Adipocyte (in vitro differentiated cells): ENCODE data around the gene EDDM3A.
"Not testable (repeated sequence)": the region's sequence is repeated elsewhere in the genome, so short reads cannot be mapped to it uniquely, and the experiment has no call there.

Source experiments
- DNase-seq: peaks from one replicate; pipeline ENCODE4 v3.0.0-alpha.2; 2015; ENCODE audit warnings: low read depth
- H3K27me3 ChIP-seq: replicated peaks from 2 replicates; pipeline ENCODE4 v1.7.0; 2013; ENCODE audit warnings: mild to moderate bottlenecking, low read length, moderate library complexity; ENCODE audit not compliant: control insufficient read depth, insufficient read depth
- H3K36me3 ChIP-seq: 2 replicates; pipeline ENCODE4 v1.7.0; 2013; ENCODE audit warnings: low read length, mild to moderate bottlenecking, moderate library complexity; ENCODE audit not compliant: control insufficient read depth, insufficient read depth, severe bottlenecking
- H3K4me1 ChIP-seq: 2 replicates; pipeline ENCODE4 v1.7.0; 2013; ENCODE audit warnings: mild to moderate bottlenecking, low read length, moderate library complexity; ENCODE audit not compliant: control insufficient read depth, insufficient read depth
- H3K4me3 ChIP-seq: 2 replicates; pipeline ENCODE4 v1.7.0; 2013; ENCODE audit warnings: mild to moderate bottlenecking, low read length, moderate library complexity
- H3K9ac ChIP-seq: 2 replicates; pipeline ENCODE4 v1.7.0; 2013; ENCODE audit warnings: mild to moderate bottlenecking, low read length, moderate library complexity
- H3K9me3 ChIP-seq: 2 replicates; pipeline ENCODE4 v1.7.0; 2013; ENCODE audit warnings: mild to moderate bottlenecking, low read length, moderate library complexity; ENCODE audit not compliant: control insufficient read depth

Gene EDDM3A, protein sequence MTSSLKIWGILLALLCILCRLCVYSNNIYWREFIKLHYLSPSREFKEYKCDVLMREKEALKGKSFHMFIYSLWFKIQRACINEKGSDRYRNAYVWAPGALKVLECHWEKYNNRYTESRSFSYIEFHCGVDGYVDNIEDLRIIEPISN

DNA sequence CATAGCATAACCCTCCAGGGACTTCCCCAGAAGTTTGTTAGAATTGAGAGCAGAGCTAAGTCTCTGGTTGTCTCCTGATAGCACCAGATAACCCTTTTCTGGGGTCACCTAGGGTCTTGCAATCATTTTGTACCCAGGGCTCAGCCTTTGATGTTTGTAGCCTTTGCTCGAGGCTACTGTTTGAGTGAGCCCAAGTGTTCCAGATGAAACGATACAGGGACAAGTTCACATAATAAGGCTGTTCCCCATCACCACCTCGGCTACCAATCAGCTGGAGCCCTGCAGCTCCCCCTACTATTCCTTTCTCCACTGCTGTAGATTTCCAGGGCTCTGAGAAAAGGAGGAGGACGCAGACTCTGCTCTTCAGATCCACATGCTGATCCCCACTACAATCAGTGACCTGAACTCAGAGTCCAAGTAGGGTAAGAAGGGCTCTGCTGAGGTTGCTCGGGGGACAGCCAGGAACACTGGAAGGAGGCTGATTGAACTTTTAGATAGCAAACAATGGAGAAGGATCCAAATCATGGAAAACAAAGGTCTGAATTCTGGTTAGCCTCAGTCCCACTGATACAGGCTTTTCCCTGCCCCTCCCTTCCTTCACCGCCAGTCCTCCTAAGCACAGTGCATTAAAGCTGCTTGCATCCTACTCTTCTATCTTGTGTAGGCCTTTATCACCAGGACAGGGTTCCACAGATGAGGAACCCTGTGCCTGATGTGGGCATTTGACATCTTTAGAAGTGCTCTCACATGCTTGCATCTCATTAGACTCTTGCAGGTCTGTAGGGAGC lies at the start of gene EDDM3A:
TSS of gene EDDM3A (plus strand) at position 317 of the 788 bp plus-strand sequence. CDS start 1,694 bp downstream, outside the sequence.
- no peak for DNase-seq
- Histone ChIP-seq H3K27me3 (peaks cover 16% of the 10 kb centered on the region), H3K4me1 (no peaks in the 10 kb centered on the region), H3K36me3 (no peaks in the 10 kb centered on the region), H3K9me3 (peaks cover 3% of the 10 kb centered on the region), H3K9ac (no peak within 1 kb of the TSS), H3K4me3 (no peak within 1 kb of the TSS)

- DNase-seq = no peak
- no peaks in the 10 kb centered on the region for H3K27me3 ChIP-seq
- peaks cover under 1% of the 10 kb centered on the region for H3K4me1 ChIP-seq
- peaks cover 22% of the 10 kb centered on the region for H3K36me3 ChIP-seq
- no peaks in the 10 kb centered on the region for H3K9me3 ChIP-seq
- H3K9ac ChIP-seq = no peak overlapping the region
- H3K4me3 ChIP-seq = no peak overlapping the region
These were observed 48.9 kb upstream of the EDDM3A start for GRCh38 chr14:20696764-20697163.

- H3K4me1 ChIP-seq = no peaks in the 10 kb centered on the region
- H3K9ac ChIP-seq = no peak overlapping the region
- no peaks in the 10 kb centered on the region for H3K27me3 ChIP-seq
- DNase-seq = peak; percentile 75
- H3K4me3 ChIP-seq = no peak overlapping the region
- peaks cover 22% of the 10 kb centered on the region for H3K36me3 ChIP-seq
- H3K9me3 ChIP-seq = no peaks in the 10 kb centered on the region
These were observed 48.2 kb upstream of the EDDM3A start for GRCh38 chr14:20697273-20698017.

GRCh38 chr14:20698018-20698329 lies 47.7 kb upstream of the EDDM3A start:
- Histone ChIP-seq H3K4me1 (no peaks in the 10 kb centered on the region), H3K36me3 (peaks cover 22% of the 10 kb centered on the region), H3K4me3 (no peak overlapping the region), H3K27me3 (no peaks in the 10 kb centered on the region), H3K9me3 (no peaks in the 10 kb centered on the region), H3K9ac (no peak overlapping the region)
- no peak for DNase-seq

GRCh38 chr14:20698934-20699333 lies 46.8 kb upstream of the EDDM3A start:
- H3K27me3 ChIP-seq = no peaks in the 10 kb centered on the region
- H3K4me1 ChIP-seq = no peaks in the 10 kb centered on the region
- no peaks in the 10 kb centered on the region for H3K9me3 ChIP-seq
- no peak overlapping the region for H3K4me3 ChIP-seq
- no peak for DNase-seq
- H3K36me3 ChIP-seq = peaks cover 17% of the 10 kb centered on the region
- H3K9ac ChIP-seq = no peak overlapping the region

DNA sequence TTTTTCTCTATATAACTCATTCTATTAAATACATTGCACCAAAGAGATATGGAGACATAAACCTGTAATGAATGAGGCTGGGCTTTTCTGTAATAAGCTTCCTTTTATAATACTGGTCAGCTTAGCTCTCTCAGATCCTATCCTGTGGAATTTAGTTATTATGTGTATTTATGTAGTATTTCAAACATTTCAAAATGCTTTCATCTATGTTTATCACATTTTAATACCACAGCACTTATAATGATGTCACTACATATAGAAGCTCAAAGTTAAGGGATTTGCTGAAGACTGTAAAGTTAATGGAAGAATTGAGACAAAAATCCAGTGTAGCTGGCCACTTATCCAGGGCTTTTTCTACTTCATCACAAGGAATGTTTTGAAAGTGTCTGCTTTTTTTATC lies 45.8 kb upstream of the EDDM3A start:
- H3K4me3 ChIP-seq = no peak overlapping the region
- H3K36me3 ChIP-seq = peaks cover 15% of the 10 kb centered on the region
- H3K9ac ChIP-seq = no peak overlapping the region
- H3K9me3 ChIP-seq = no peaks in the 10 kb centered on the region
- no peaks in the 10 kb centered on the region for H3K27me3 ChIP-seq
- no peak for DNase-seq
- no peaks in the 10 kb centered on the region for H3K4me1 ChIP-seq

DNA sequence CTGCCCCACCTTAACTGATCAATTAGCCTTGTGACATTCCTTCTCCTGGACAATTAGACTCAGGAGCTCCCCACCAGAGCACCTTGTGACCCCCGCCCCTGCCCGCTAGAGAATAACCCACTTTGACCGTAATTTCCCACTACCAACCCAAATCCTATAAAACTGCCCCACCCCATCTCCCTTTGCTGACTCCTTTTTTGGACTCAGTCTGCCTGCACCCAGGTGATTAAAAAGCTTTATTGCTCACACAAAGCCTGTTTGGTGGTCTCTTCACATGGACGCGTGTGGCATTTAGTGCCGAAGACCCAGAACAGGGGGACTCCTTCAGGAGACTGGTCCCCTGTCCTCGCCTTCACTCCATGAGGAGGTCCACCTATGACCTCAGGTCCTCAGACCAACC lies 44.7 kb upstream of the EDDM3A start:
- DNase-seq, H3K4me3 ChIP-seq, H3K9ac ChIP-seq, H3K4me1 ChIP-seq, H3K9me3 ChIP-seq, H3K27me3 ChIP-seq: not testable (repeated sequence)
- H3K36me3 ChIP-seq = peaks cover 10% of the 10 kb centered on the region

GRCh38 chr14:20706657-20707355 lies 38.9 kb upstream of the EDDM3A start:
- peaks cover 4% of the 10 kb centered on the region for H3K9me3 ChIP-seq
- DNase-seq = no peak
- H3K4me1 ChIP-seq = peaks cover 12% of the 10 kb centered on the region
- peaks cover 21% of the 10 kb centered on the region for H3K27me3 ChIP-seq
- H3K36me3 ChIP-seq = no peaks in the 10 kb centered on the region
- no peak overlapping the region for H3K9ac ChIP-seq
- H3K4me3 ChIP-seq = no peak overlapping the region

GRCh38 chr14:20707622-20708021 lies 38.1 kb upstream of the EDDM3A start:
- DNase-seq = no peak
- H3K36me3 ChIP-seq = no peaks in the 10 kb centered on the region
- peaks cover 26% of the 10 kb centered on the region for H3K27me3 ChIP-seq
- H3K4me1 ChIP-seq = peaks cover 12% of the 10 kb centered on the region
- peaks cover 4% of the 10 kb centered on the region for H3K9me3 ChIP-seq
- no peak overlapping the region for H3K4me3 ChIP-seq
- no peak overlapping the region for H3K9ac ChIP-seq

GRCh38 chr14:20711261-20711660 lies 34.4 kb upstream of the EDDM3A start:
- no peaks in the 10 kb centered on the region for H3K36me3 ChIP-seq
- peaks cover 3% of the 10 kb centered on the region for H3K9me3 ChIP-seq
- H3K4me1 ChIP-seq = peaks cover 17% of the 10 kb centered on the region
- H3K9ac ChIP-seq = no peak overlapping the region
- H3K27me3 ChIP-seq = peaks cover 33% of the 10 kb centered on the region
- DNase-seq = no peak
- H3K4me3 ChIP-seq = no peak overlapping the region

DNA sequence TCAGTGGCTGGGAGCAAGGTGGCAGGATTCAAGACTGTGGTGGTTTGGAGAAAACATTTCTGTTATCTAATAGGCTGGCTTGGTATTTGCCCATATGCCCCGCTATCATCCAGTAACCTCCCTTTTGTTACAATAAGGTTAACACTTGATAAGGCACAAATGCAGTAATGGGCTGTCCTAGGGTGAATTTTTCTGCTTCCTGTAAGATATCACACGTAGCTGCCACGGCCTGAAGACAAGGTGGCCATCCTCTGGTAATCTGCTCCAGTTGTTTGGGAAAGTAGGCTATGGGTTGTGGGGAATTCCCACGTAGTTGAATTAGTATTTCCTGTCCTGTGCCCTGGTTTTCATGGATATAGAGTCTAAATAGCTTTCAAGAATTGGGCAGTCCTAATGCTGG lies 34.0 kb upstream of the EDDM3A start:
- Histone ChIP-seq H3K36me3 (no peaks in the 10 kb centered on the region), H3K9ac (no peak overlapping the region), H3K9me3 (peaks cover 3% of the 10 kb centered on the region), H3K27me3 (peaks cover 34% of the 10 kb centered on the region), H3K4me3 (no peak overlapping the region), H3K4me1 (peaks cover 16% of the 10 kb centered on the region)
- no peak for DNase-seq
